Nephron progenitor cell (in vitro differentiated cells): ENCODE results near the gene MTX1.
"Not testable (repeated sequence)": the region's sequence is repeated elsewhere in the genome, so short reads cannot be mapped to it uniquely, and the experiment has no call there.

Experiments used
- DNase-seq: peaks from one replicate; pipeline ENCODE4 v3.0.0; 2021
- H3K27ac Mint-ChIP-seq: 2 replicates; pipeline ENCODE4 v1.8.0; 2021; ENCODE audit warnings: mild to moderate bottlenecking, moderate library complexity, mixed read lengths
- H3K27me3 Mint-ChIP-seq: 2 replicates; pipeline ENCODE4 v1.8.0; 2021; ENCODE audit warnings: mild to moderate bottlenecking, low read depth, mixed read lengths; ENCODE audit not compliant: poor library complexity
- H3K36me3 Mint-ChIP-seq: 2 replicates; pipeline ENCODE4 v1.8.0; 2021; ENCODE audit warnings: low read depth, mixed read lengths
- H3K4me1 Mint-ChIP-seq: 2 replicates; pipeline ENCODE4 v1.8.0; 2021; ENCODE audit warnings: mixed read lengths
- H3K4me3 Mint-ChIP-seq: 2 replicates; pipeline ENCODE4 v1.8.0; 2021; ENCODE audit warnings: mild to moderate bottlenecking, moderate library complexity, mixed read lengths
- H3K9me3 Mint-ChIP-seq: 2 replicates; pipeline ENCODE4 v1.8.0; 2021; ENCODE audit warnings: mild to moderate bottlenecking, moderate library complexity, mixed read lengths
- TF ChIP-seq, protein P1 (sequence below): fragments of 200-600 bp; sonication (generic); IDR thresholded peaks from 2 replicates; pipeline ENCODE4 v1.5.0; 2021; ENCODE audit warnings: antibody characterized with exemption

MTX1 gene

DNA sequence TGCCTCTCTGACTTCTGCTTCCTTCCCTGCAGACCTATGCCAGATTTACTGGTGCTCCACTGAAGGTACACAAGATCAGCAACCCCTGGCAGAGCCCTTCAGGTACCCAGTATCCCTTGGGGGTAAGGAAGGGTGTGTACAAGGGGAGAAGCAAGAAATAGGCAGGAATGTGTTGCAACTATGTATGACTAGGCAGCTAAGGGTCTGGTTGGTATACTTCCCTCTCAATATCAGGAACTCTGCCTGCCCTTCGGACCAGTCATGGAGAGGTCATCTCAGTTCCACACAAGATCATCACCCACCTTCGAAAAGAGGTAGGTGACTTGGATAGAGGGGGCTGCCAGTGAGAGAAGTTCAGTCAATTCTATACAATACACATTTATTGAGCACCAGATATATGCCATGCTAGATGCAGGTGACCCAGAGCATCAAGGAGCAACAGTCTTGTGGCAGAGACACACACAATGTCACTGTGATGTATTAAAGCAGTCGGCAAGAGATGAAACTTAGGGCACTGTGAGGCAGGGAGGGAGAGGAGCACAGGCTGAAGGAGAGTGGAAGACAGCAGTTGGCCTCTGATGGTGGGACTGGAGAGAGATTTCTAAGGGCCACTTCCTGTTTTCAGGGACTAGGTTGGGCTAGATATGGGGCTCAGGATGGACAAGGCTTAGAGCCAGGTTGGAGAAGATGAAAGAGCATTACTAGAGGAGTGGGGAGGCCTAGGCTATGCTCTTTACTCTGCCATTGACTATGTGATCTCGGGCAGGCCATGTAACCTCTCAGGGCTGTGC is 2.0 kb downstream of the MTX1 start:
- Mint-ChIP-seq H3K27me3 (no peaks in the 10 kb centered on the region), H3K4me3 (peak overlapping the region; percentile 93), H3K36me3 (no peaks in the 10 kb centered on the region), H3K27ac (no peak overlapping the region), H3K4me1 (peaks cover 39% of the 10 kb centered on the region), H3K9me3 (no peaks in the 10 kb centered on the region)
- TF ChIP-seq, protein P1, sequence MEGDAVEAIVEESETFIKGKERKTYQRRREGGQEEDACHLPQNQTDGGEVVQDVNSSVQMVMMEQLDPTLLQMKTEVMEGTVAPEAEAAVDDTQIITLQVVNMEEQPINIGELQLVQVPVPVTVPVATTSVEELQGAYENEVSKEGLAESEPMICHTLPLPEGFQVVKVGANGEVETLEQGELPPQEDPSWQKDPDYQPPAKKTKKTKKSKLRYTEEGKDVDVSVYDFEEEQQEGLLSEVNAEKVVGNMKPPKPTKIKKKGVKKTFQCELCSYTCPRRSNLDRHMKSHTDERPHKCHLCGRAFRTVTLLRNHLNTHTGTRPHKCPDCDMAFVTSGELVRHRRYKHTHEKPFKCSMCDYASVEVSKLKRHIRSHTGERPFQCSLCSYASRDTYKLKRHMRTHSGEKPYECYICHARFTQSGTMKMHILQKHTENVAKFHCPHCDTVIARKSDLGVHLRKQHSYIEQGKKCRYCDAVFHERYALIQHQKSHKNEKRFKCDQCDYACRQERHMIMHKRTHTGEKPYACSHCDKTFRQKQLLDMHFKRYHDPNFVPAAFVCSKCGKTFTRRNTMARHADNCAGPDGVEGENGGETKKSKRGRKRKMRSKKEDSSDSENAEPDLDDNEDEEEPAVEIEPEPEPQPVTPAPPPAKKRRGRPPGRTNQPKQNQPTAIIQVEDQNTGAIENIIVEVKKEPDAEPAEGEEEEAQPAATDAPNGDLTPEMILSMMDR = no peak
- DNase-seq = no peak

DNA sequence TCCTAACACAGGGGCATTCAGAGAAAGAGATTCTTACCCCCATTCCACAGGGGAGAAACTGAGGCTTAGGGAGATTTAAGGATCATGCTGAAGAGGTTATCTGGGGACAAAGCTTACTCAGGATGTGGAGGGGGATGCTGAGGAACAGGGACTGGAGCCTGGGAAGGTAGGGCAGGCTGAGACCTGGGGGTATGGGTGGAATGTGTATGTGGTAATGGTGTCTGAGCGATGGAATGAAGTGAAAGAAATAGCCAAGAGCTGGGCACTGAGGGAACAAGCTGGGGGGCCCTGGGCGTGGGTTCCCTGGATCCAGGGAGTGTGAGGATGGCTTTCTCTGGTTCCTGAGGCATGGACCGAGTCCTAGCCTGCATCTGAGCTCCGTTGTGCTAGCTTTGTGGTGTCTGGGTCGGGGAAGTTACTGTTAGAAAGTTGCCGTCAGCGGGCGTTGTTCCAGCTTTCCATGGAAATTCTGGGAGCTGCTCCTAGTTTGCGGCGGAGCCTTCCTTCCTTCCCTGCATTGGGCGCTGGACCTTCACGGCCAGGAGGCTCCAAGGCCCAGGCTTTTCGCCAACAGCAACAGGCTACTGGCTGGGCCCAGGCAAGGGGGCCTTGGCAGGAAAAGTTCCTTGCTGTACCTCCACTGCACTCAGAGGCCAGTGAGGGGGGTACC is 3.0 kb downstream of the MTX1 start:
- not testable (repeated sequence) for H3K27me3 Mint-ChIP-seq, DNase-seq, H3K27ac Mint-ChIP-seq, H3K9me3 Mint-ChIP-seq, H3K36me3 Mint-ChIP-seq, H3K4me3 Mint-ChIP-seq
- H3K4me1 Mint-ChIP-seq = peaks cover 33% of the 10 kb centered on the region

DNA sequence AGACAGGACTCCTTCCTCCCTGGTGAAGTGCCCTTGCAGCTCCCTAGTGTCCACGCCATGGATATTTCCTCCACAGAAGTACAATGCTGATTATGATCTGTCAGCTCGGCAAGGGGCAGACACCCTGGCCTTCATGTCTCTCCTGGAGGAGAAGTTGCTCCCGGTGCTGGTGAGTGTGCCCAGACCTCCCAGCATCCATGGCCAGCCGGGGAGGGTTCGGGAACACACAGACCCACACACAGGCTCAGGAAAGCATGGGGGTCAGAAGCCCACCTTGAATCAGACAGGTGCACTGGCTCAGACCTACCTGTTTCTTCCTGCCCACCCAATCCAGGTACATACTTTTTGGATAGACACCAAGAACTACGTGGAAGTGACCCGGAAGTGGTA is 3.6 kb downstream of the MTX1 start:
- not testable (repeated sequence) for H3K9me3 Mint-ChIP-seq, H3K27me3 Mint-ChIP-seq, DNase-seq, H3K27ac Mint-ChIP-seq, H3K36me3 Mint-ChIP-seq, H3K4me3 Mint-ChIP-seq
- H3K4me1 Mint-ChIP-seq = peaks cover 27% of the 10 kb centered on the region

DNA sequence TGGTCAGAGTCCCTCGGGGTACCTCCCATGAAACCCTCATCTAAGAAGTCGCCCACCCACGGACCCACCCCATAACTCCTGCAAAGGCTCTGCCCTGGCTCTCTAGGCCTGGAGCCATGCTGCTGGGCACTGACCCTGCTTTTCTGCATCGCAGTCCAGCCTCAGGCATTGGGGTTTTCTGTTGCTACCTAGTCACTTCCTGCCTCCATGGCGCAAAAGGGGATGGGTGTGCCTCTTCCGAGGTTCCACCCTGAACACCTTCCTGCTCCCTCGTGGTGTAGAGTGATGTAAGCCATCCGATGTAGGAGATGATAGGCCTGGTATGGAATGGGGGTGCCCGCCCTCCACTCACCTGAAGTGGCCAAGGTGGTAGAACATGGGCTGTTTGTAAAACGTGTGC is 6.2 kb downstream of the MTX1 start:
- not testable (repeated sequence) for H3K9me3 Mint-ChIP-seq, H3K27me3 Mint-ChIP-seq, H3K36me3 Mint-ChIP-seq, H3K4me3 Mint-ChIP-seq, DNase-seq, H3K27ac Mint-ChIP-seq
- peaks cover 27% of the 10 kb centered on the region for H3K4me1 Mint-ChIP-seq

DNA sequence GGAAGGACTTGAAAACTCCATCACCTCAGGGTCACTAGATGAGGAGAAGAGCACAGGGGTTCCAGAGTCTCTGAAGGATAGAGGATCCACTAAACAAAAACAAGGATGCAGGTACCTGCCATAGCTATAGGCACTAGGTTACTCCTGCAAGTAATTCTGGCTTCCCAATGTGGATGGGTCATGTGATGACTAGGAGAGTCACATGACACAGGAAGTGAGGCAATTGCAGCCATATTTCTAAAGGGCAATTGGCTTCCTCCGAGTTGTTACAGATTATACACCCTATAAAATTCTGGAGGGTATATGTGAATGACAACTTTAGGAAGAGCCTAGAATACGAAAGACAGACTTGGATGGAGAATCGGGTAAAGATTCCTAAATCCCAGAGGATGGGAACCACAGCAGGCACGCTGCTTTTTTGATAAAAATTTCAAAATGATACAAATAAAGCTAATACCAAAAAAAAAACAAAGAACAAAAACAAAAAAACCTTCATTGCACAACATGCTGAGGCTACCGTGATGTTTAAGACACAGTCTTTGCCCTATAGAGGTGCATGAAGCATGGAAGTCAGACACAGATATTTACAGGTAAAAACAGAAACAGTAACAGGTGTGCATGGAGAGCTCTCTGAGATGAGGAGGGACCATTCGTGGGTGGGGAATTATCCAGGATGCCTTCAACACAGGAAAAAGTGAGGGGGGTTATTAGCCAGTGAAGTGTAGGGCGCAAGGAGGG is 10.5 kb downstream of the MTX1 start:
- TF ChIP-seq, protein P1 = no peak
- no peaks in the 10 kb centered on the region for H3K9me3 Mint-ChIP-seq
- H3K4me1 Mint-ChIP-seq = peaks cover 29% of the 10 kb centered on the region
- peaks cover 5% of the 10 kb centered on the region for H3K36me3 Mint-ChIP-seq
- no peaks in the 10 kb centered on the region for H3K27me3 Mint-ChIP-seq
- DNase-seq = peak; percentile 42
- H3K4me3 Mint-ChIP-seq = peak overlapping the region; percentile 75
- peak overlapping the region; percentile 50 for H3K27ac Mint-ChIP-seq

DNA sequence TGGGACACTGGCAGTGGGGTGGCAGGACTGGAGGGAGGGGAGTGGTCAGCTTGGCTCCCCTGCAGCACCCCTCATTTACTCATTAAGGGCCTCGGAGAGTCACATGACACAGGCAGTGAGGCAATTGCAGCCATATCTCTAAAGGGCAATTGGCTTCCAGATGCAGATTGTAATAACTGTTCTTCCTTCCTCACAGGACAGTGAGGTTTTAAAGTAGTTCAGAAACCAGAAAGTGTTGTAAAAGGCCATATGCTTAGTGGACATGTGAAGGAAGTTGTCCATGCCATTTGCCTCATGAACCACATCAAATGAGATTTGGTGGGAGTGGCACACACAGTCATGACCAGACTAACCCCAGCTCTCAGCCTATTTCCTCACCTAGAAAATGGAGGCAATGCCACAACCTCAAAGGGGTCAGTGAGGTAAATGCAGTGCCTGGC is 11.1 kb downstream of the MTX1 start:
- Mint-ChIP-seq H3K9me3 (no peaks in the 10 kb centered on the region), H3K4me1 (peaks cover 35% of the 10 kb centered on the region), H3K4me3 (peak overlapping the region; percentile 75), H3K27me3 (no peaks in the 10 kb centered on the region), H3K27ac (peak overlapping the region; percentile 59), H3K36me3 (peaks cover 9% of the 10 kb centered on the region)
- TF ChIP-seq, protein P1 = no peak
- no peak for DNase-seq

DNA sequence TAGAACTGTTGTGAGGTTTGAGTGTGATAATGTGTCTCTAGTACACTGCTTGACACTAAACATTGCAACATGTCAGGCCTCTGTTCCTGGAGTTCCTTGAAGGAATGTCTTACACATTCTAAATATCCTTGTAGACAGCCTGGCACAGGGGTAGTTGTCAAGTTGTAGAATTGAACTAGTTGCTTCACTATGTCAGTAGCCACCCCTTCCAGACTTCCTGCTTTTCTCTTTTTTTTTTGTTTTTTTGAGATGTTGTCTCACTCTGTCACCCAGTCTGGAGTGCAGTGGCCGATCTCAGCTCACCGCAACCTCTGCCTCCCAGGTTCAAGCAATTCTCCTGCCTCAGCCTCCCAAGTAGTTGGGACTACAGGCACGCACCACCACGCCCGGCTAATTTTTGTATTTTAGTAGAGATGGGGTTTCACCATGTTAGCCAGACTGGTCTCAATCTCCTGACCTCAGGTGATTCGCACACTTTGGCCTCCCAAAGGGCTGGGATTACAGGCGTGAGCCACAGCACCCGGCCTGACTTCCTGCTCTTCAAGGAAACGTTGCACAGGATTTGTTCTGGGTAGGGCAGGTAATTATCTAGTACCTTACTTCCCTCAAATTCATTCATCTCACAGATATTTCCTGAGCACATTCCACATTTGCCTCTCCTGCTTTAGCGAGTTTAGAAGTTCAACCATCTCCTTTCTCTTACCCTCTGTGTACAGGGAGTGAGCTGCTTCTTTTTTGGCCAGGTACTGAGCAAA is 11.9 kb downstream of the MTX1 start:
- H3K36me3 Mint-ChIP-seq, H3K9me3 Mint-ChIP-seq, DNase-seq, H3K27me3 Mint-ChIP-seq, H3K4me3 Mint-ChIP-seq: not testable (repeated sequence)
- peaks cover 43% of the 10 kb centered on the region for H3K4me1 Mint-ChIP-seq
- peak overlapping the region; percentile 59 for H3K27ac Mint-ChIP-seq
